PC-9 (cell line): ENCODE measurements around the gene TPRG1L. TPM values are rescaled to one million over a fixed set of nuclear protein-coding genes. Genes with fewer than 3 reads are reported as not detected.

Experiments
- BruUV-seq: library from RNA; stranded (reverse); fragments of 400-500 nt; replicated peaks from 2 replicates; lab custom pipeline; 2021; lab: Mats Ljungman, UMichigan
- CTCF ChIA-PET: fragments of 300-600 bp; sonication (Branson Sonifier 250); formaldehyde crosslinking; loops from one replicate; lab custom pipeline; 2022; ENCODE audit warnings: antibody characterized with exemption; lab: Charles Lee
- POLR2A ChIA-PET: fragments of 300-600 bp; sonication (Branson Sonifier 250); formaldehyde crosslinking; loops from one replicate; lab custom pipeline; 2022; ENCODE audit warnings: antibody characterized with exemption; ENCODE audit not compliant: unreplicated experiment; lab: Charles Lee
- DNase-seq, 2 experiments: peaks; one replicate each; pipeline versions ENCODE4 v3.0.0 to v3.0.0-alpha.2; 2015 to 2022; ENCODE audit warnings: mixed read lengths in 1 of 2
- H2AFZ ChIP-seq: fragments of 200-600 bp; sonication (generic); 2 replicates; pipeline ENCODE4 v1.8.1; 2017; ENCODE audit warnings: antibody characterized with exemption
- H3F3A ChIP-seq: fragments of 200-600 bp; sonication (generic); 2 replicates; pipeline ENCODE4 v1.8.1; 2017; ENCODE audit warnings: antibody characterized with exemption, mild to moderate bottlenecking, low read depth; ENCODE audit not compliant: insufficient read depth
- H3K27ac ChIP-seq: fragments of 200-600 bp; sonication (generic); 2 replicates; pipeline ENCODE4 v1.6.1; 2016; ENCODE audit warnings: mixed run types
- H3K27me3 ChIP-seq: fragments of 200-600 bp; sonication (generic); 2 replicates; pipeline ENCODE4 v1.6.1; 2016; ENCODE audit warnings: low read depth, mixed run types; ENCODE audit not compliant: insufficient read depth
- H3K36me3 ChIP-seq: fragments of 200-600 bp; sonication (generic); 2 replicates; pipeline ENCODE4 v1.6.1; 2016; ENCODE audit warnings: low read depth, mixed run types
- H3K4me1 ChIP-seq: fragments of 200-600 bp; sonication (generic); replicated peaks from 2 replicates; pipeline ENCODE4 v1.6.1; 2016; ENCODE audit warnings: mixed run types; ENCODE audit not compliant: insufficient read depth
- H3K4me2 ChIP-seq: fragments of 200-600 bp; sonication (generic); 2 replicates; pipeline ENCODE4 v1.6.1; 2017; ENCODE audit warnings: mixed run types
- H3K4me3 ChIP-seq: fragments of 200-600 bp; sonication (generic); 2 replicates; pipeline ENCODE4 v1.6.1; 2016; ENCODE audit warnings: mixed run types
- H3K79me2 ChIP-seq: fragments of 200-600 bp; sonication (generic); 2 replicates; pipeline ENCODE4 v1.6.1; 2017; ENCODE audit warnings: low read depth, mixed run types
- H3K9me2 ChIP-seq: fragments of 200-600 bp; sonication (generic); 2 replicates; pipeline ENCODE4 v1.8.1; 2017; ENCODE audit warnings: mild to moderate bottlenecking; ENCODE audit not compliant: insufficient read depth
- H3K9me3 ChIP-seq: fragments of 200-600 bp; sonication (generic); 2 replicates; pipeline ENCODE4 v1.8.1; 2016; ENCODE audit warnings: low read depth; ENCODE audit not compliant: insufficient read depth
- H4K20me1 ChIP-seq: fragments of 200-600 bp; sonication (generic); 2 replicates; pipeline ENCODE4 v1.8.1; 2017; ENCODE audit not compliant: insufficient read depth
- CTCF ChIP-seq: fragments of 200-600 bp; sonication (generic); conservative IDR thresholded peaks from 2 replicates; pipeline ENCODE4 v1.6.1; 2017; ENCODE audit warnings: mixed run types, antibody characterized with exemption, mild to moderate bottlenecking, moderate library complexity
- EZH2 ChIP-seq: fragments of 200-600 bp; sonication (generic); IDR thresholded peaks from 2 replicates; pipeline ENCODE4 v1.8.0; 2017; ENCODE audit warnings: antibody characterized with exemption, low read depth
- intact Hi-C: fragments of 100-400 bp; cut with micrococcal nuclease; formaldehyde crosslinking; loops from one replicate; pipeline ENCODE4 v1.10.0; 2022; ENCODE audit not compliant: unreplicated experiment
- total RNA-seq: library from RNA; stranded (reverse); gene quantifications from 2 replicates; pipeline ENCODE4 v1.2.3, GENCODE V29; 2021

TPRG1L gene
- total RNA-seq, 1 experiment from 2014 or later, result 41.4 TPM

- no TSS peak for BruUV-seq
- intact Hi-C loops, result loop anchor here (5.0 kb wide), 1 partner anchor 74 kb away; no protein-coding TSS in a partner anchor
- H3K27me3 ChIP-seq, result no peaks in the 10 kb centered on the region
- H4K20me1 ChIP-seq, result peaks cover 3% of the 10 kb centered on the region; the same call in 1 of the 2 replicates
- H3K4me3 ChIP-seq, result no peak overlapping the region
- POLR2A ChIA-PET, result no interaction called here
- CTCF ChIA-PET, result no interaction called here
- H3F3A ChIP-seq, result peaks cover 20% of the 10 kb centered on the region
- H3K4me1 ChIP-seq, result peaks cover 13% of the 10 kb centered on the region
- DNase-seq, result no peak
- TF ChIP-seq EZH2 (no peak), CTCF (no peak)
- H3K36me3 ChIP-seq, result no peaks in the 10 kb centered on the region
- peaks cover 14% of the 10 kb centered on the region for H3K79me2 ChIP-seq
- H3K9me2 ChIP-seq, result no peaks in the 10 kb centered on the region
- H3K27ac ChIP-seq, result no peak overlapping the region
- no peaks in the 10 kb centered on the region for H3K9me3 ChIP-seq
- H3K4me2 ChIP-seq, result no peak overlapping the region
- H2AFZ ChIP-seq, result no peak overlapping the region
These were observed 3.6 kb downstream of the TPRG1L start for GRCh38 chr1:3628445-3628844.

- H3K79me2 ChIP-seq, result 0 out of 2 replicates have a peak, but pooled peaks cover 7% of the 10 kb centered on the region
- no peak overlapping the region for H3K4me2 ChIP-seq
- no peak overlapping the region for H3K4me3 ChIP-seq
- TSS peak; percentile 65 for BruUV-seq
- H3K27me3 ChIP-seq, result no peaks in the 10 kb centered on the region
- intact Hi-C loops, result loop anchor here (5.0 kb wide), 1 partner anchor 73 kb away; no protein-coding TSS in a partner anchor
- no peak overlapping the region for H2AFZ ChIP-seq
- TF ChIP-seq EZH2 (no peak), CTCF (no peak)
- H3K9me2 ChIP-seq, result no peaks in the 10 kb centered on the region
- ChIA-PET CTCF (no interaction called here), POLR2A (no interaction called here)
- H3K36me3 ChIP-seq, result no peaks in the 10 kb centered on the region
- peaks cover 20% of the 10 kb centered on the region for H3F3A ChIP-seq
- no peaks in the 10 kb centered on the region for H3K9me3 ChIP-seq
- peaks cover 8% of the 10 kb centered on the region for H3K4me1 ChIP-seq
- DNase-seq, result no peak
- H4K20me1 ChIP-seq, result peaks cover 3% of the 10 kb centered on the region; the same call in 1 of the 2 replicates
- no peak overlapping the region for H3K27ac ChIP-seq
These were observed 4.8 kb downstream of the TPRG1L start for GRCh38 chr1:3629561-3630160.

- intact Hi-C loops, result no loop called here
- no peaks in the 10 kb centered on the region for H3K9me2 ChIP-seq
- TF ChIP-seq CTCF, result no peak
- no peak for TF ChIP-seq EZH2
- ChIA-PET POLR2A (no interaction called here), CTCF (no interaction called here)
- BruUV-seq, result no TSS peak
- H3K4me3 ChIP-seq, result no peak overlapping the region
- peaks cover 3% of the 10 kb centered on the region; the same call in 1 of the 2 replicates for H4K20me1 ChIP-seq
- H3F3A ChIP-seq, result peaks cover 20% of the 10 kb centered on the region
- no peak for DNase-seq
- no peaks in the 10 kb centered on the region for H3K27me3 ChIP-seq
- H3K36me3 ChIP-seq, result no peaks in the 10 kb centered on the region
- H3K79me2 ChIP-seq, result 0 out of 2 replicates have a peak, but pooled peaks cover 7% of the 10 kb centered on the region
- no peak overlapping the region for H3K27ac ChIP-seq
- no peak overlapping the region for H2AFZ ChIP-seq
- no peaks in the 10 kb centered on the region for H3K9me3 ChIP-seq
- H3K4me2 ChIP-seq, result no peak overlapping the region
- H3K4me1 ChIP-seq, result peaks cover 8% of the 10 kb centered on the region
These were observed 5.4 kb downstream of the TPRG1L start for GRCh38 chr1:3630161-3630611.
